NB4 (cell line): Measurements from ENCODE around the gene CDH8.

Experiments used
- DNase-seq: peaks from one replicate; pipeline ENCODE4 v3.0.0; 2010; ENCODE audit warnings: low read depth
- H3K4me3 ChIP-seq: one replicate; pipeline ENCODE4 v1.5.1; 2011; ENCODE audit warnings: mild to moderate bottlenecking, low read depth, low read length, moderate library complexity
- CTCF ChIP-seq: IDR thresholded peaks from one replicate; pipeline ENCODE4 v1.5.1; 2012; ENCODE audit warnings: low read depth, low read length
- MYC ChIP-seq: IDR thresholded peaks from 2 replicates; pipeline ENCODE4 v1.6.1; 2011; ENCODE audit warnings: low read depth, low read length
- POLR2A ChIP-seq: IDR thresholded peaks from 2 replicates; pipeline ENCODE4 v1.6.1; 2011; ENCODE audit warnings: mild to moderate bottlenecking; ENCODE audit not compliant: insufficient read length; ENCODE audit errors: extremely low read depth
- TF ChIP-seq, protein P1 (sequence below): IDR thresholded peaks from 2 replicates; pipeline ENCODE4 v1.6.1; 2011; ENCODE audit warnings: low read depth, low read length

Gene CDH8

GRCh38 chr16:61665512-61665911 lies 370.7 kb downstream of the CDH8 start:
- no peak overlapping the region for H3K4me3 ChIP-seq
- no peak for DNase-seq
- TF ChIP-seq CTCF = no peak
- TF ChIP-seq POLR2A = no peak
- TF ChIP-seq, protein P1, sequence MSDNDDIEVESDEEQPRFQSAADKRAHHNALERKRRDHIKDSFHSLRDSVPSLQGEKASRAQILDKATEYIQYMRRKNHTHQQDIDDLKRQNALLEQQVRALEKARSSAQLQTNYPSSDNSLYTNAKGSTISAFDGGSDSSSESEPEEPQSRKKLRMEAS = no peak
- no peak for TF ChIP-seq MYC

DNA sequence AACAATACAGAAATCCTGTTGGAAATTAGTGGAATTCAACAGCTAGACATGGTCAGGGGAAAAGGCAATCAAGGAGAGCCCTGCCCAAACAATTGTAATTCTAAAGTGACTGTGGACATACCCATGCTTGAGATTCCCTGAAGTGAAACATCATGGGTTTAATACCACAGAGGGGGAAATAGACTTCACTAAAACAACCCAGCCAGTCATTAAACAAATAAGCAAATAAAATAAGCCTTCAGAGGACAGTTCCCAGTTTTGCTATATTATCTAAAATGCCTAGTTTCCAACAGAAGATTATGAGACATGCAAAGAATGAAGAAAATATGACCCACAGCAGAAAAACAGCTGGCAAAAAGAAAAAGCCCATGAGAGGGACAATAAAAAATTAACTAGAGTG lies 376.3 kb downstream of the CDH8 start:
- TF ChIP-seq CTCF (no peak), MYC (no peak), POLR2A (no peak)
- TF ChIP-seq, protein P1 = no peak
- no peak overlapping the region for H3K4me3 ChIP-seq
- no peak for DNase-seq

DNA sequence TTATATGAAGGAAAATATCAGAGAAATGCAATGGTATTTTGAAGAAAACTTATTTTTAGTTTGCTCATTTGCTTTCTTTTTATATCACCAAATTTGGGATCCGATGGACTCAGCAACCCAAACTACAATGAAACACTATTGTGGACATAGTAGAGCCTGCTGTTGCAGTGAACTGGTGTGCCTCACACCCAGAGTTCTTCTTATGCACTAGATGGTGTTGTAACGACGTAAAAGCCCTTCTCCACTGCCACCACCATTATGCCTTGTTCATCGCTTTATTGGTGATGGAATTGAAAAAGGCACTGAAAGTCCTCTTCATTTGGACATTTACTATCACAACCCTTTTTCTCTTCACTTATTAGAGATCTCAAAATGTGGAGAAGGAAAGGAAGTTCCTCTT lies 381.3 kb downstream of the CDH8 start:
- no peak overlapping the region for H3K4me3 ChIP-seq
- no peak for DNase-seq
- TF ChIP-seq MYC = no peak
- TF ChIP-seq CTCF = no peak
- TF ChIP-seq, protein P1 = no peak
- TF ChIP-seq POLR2A = no peak

DNA sequence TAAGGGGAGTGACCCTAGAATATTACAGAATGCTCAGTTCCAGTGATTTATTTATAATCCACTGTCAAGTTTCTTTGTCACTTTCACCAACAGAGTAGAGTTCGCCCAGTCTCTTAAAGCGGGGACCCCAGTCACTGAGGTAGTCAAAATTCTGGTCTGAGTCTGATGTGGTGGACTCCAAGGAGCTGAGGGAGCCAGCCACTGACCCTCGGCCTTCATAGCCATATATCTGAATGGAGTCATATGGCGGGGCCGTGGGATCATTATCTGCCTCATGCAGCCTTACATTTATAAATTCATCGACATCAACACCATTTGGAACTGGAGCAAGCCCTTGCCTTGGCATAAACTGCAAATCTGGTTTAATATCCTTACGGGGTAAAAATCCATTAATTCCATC lies 382.7 kb downstream of the CDH8 start:
- no peak overlapping the region for H3K4me3 ChIP-seq
- TF ChIP-seq CTCF (no peak), MYC (no peak), POLR2A (no peak)
- TF ChIP-seq, protein P1 = no peak
- no peak for DNase-seq

DNA sequence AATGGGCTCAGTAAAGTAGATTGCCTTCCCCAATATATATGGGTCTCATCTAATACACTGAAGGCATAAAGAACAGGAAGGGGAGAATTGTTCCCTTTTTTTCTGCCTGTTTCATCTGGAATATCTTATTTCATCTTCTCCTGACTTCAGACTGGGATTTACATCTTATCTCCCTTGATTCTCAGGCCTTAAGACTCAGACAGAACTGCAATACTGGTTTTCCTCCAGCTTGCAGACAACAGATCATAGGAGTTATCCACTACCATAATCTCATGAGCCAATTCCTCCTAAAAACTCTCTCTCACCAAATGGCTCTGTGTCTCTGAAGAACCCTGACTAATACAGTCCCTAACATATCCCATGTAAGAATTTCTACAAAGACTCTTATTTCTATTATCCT lies 390.7 kb downstream of the CDH8 start:
- H3K4me3 ChIP-seq = no peak overlapping the region
- no peak for TF ChIP-seq CTCF
- TF ChIP-seq MYC = no peak
- TF ChIP-seq POLR2A = no peak
- TF ChIP-seq, protein P1 = no peak
- no peak for DNase-seq

GRCh38 chr16:61644736-61645135 lies 391.5 kb downstream of the CDH8 start:
- no peak for TF ChIP-seq POLR2A
- TF ChIP-seq, protein P1 = no peak
- no peak for TF ChIP-seq CTCF
- TF ChIP-seq MYC = no peak
- H3K4me3 ChIP-seq = no peak overlapping the region
- DNase-seq = no peak
